ENCODE results near the gene KIAA0319L. TPM values are rescaled to one million over a fixed set of nuclear protein-coding genes. Genes with fewer than 3 reads are reported as not detected.

Gene KIAA0319L
- total RNA-seq, 1 experiment from 2014 or later: 46.4 TPM

DNA sequence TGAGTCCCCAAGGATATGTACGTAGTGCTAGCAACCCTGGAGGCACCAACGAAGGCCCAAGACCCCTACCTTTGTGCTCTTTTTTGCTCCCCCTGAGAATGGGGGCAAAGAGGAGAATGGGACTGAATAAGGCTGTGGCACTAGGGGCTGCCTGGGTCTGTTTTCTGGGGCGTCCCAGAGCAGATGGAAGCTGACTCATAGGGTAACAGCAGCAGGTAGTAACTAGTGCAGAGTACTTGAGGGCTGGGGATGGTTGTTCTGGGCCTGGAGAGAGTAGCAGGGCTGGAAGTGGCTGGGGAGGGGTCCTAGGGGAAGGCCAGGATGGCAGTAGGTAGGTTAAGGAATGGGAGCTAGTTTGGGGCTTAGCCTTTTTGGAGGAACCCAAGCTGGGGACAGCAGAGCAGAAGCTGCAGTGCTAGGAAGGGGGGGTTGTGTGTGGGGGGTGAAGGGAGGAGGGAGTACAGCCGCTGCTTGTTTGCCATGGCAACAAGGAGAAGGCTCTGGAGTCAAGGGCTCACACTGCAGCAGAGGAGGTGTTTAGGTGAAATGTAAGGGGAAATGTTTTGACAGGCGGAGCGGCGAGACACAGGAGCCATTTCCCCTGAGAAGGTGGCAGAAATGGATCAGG is 2.2 kb upstream of the KIAA0319L start:
- Histone ChIP-seq H3T11ph (ENCODE audit: low read length) (no peak overlapping the region), H3K4ac (ENCODE audit: low read depth, low read length) (no peak overlapping the region), H3K4me1 (ENCODE audit: insufficient read depth, low read length) (peaks cover 6% of the 10 kb centered on the region; the same call in 1 of the 2 replicates), H2BK12ac (ENCODE audit: insufficient read length, low read depth, low read length) (no peak overlapping the region), H4K20me1 (ENCODE audit: control insufficient read depth, insufficient read depth, insufficient read length) (no peaks in the 10 kb centered on the region), H2AFZ (ENCODE audit: low read length) (no peak overlapping the region), H4K8ac (replicated peaks; ENCODE audit: insufficient read length, low read depth, low read length) (no peak overlapping the region), H2BK20ac (ENCODE audit: low read depth, low read length, poor library complexity, severe bottlenecking) (no peak overlapping the region), H3K9me3 (ENCODE audit: control insufficient read depth, low read depth, low read length) (no peaks in the 10 kb centered on the region), H3K18ac (ENCODE audit: insufficient read length, low read depth, low read length) (no peak overlapping the region), H4K5ac (ENCODE audit: insufficient read length, low read depth, low read length) (no peak overlapping the region), H3K4me2 (ENCODE audit: insufficient read depth, insufficient read length, low read length) (no peak overlapping the region), H2BK5ac (ENCODE audit: insufficient read length, low read length) (no peak overlapping the region), H3K27me3 (ENCODE audit: insufficient read depth, low read length) (no peaks in the 10 kb centered on the region), H3K9ac (ENCODE audit: extremely low read depth, insufficient read length, low read length) (no peak overlapping the region), H3K79me2 (ENCODE audit: insufficient read depth, low read length) (peaks cover 6% of the 10 kb centered on the region; the same call in 1 of the 2 replicates), H2BK15ac (ENCODE audit: low read depth, low read length) (no peak overlapping the region), H2BK120ac (ENCODE audit: low read depth, low read length, poor library complexity, severe bottlenecking) (no peak overlapping the region), H3K23ac (ENCODE audit: insufficient read length, low read depth, low read length) (no peak overlapping the region), H2AK5ac (ENCODE audit: insufficient read length, low read length) (no peak overlapping the region), H4K91ac (ENCODE audit: insufficient read length, low read depth, low read length) (no peak overlapping the region), H3K23me2 (ENCODE audit: insufficient read length, low read depth, low read length, poor library complexity, severe bottlenecking) (peaks cover 21% of the 10 kb centered on the region), H3K79me1 (ENCODE audit: insufficient read depth, low read depth, low read length, poor library complexity, severe bottlenecking) (no peaks in the 10 kb centered on the region), H3K14ac (ENCODE audit: insufficient read depth, low read length) (no peak overlapping the region), H3K56ac (ENCODE audit: insufficient read length, low read depth, low read length) (no peak overlapping the region), H3K27ac (ENCODE audit: insufficient read length, low read depth, low read length) (no peak overlapping the region)
- peaks cover 33 to 42% of the 10 kb centered on the region in 2 experiments for H3K4me1 Mint-ChIP-seq
- no peaks in the 10 kb centered on the region for H3K27me3 Mint-ChIP-seq (ENCODE audit: low read depth)
- peak overlapping the region in 2 of 3 experiments; percentile 7 to 16; a peak in 3 of 7 replicates for H3K27ac Mint-ChIP-seq
- WGBS (ENCODE audit: extremely low coverage, insufficient read length, low lambda C conversion rate): no CpG with 5 or more reads among the region's 7 CpGs
- TF ChIP-seq CTCF (conservative IDR thresholded peaks at IDR 0.05): no peak
- DNase-seq: no peak
- H3K4me3 Mint-ChIP-seq: peak overlapping the region; percentile 91 to 98
- peaks cover 0 to 4% of the 10 kb centered on the region in 2 experiments; a peak in 2 of 5 replicates for H3K9me3 Mint-ChIP-seq
- H3K36me3 Mint-ChIP-seq (ENCODE audit: insufficient read depth in 1 of 3, low read depth in 3 of 3): peaks cover 21 to 48% (median 38%) of the 10 kb centered on the region in 3 experiments; a peak in 6 of 7 replicates

Data from H9 (cell line).